Astrocyte (in vitro differentiated cells and primary cell): ENCODE data around the gene RAB6B.

ENCODE experiments used
- EZH2 ChIP-seq: IDR thresholded peaks from 2 replicates; pipeline ENCODE4 v1.6.1; 2012; ENCODE audit warnings: mild to moderate bottlenecking, low read length, inconsistent platforms; ENCODE audit not compliant: insufficient read depth
- TF ChIP-seq, protein P1 (sequence below): IDR thresholded peaks from 2 replicates; pipeline ENCODE4 v1.5.1; 2011; ENCODE audit warnings: low read depth, mild to moderate bottlenecking, inconsistent platforms, low read length, moderate library complexity; ENCODE audit not compliant: insufficient read depth

DNA sequence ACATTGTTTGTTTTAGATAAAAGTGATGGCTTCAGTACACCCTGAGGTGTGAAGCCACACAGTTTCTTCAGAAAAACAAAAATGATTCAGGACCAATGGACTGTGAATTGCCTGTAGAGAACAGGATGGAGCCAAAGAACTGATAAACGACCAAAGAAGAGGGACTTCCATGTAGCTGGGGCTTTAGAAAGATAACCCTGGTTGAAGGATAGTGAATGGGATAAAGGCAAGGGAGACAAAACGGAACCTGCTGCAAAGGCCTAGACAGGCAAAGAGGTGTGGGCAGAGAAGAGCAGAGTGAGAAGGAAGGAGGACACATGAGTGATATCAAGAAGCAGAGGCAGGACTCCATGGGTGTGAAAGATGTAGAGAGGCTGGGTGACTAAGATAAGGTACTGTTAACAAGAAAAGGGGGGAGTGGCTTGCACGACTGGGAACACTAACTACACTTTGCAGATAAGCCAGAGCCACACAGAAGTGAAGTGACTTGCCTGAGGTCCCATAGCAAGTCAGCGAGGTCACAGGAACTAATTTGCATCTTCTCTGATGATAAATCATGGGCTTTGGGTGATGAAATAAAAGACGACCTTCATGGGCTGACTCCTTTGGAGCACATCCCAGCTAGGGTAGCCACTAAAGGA lies 44.3 kb downstream of the RAB6B start:
- TF ChIP-seq, protein P1, sequence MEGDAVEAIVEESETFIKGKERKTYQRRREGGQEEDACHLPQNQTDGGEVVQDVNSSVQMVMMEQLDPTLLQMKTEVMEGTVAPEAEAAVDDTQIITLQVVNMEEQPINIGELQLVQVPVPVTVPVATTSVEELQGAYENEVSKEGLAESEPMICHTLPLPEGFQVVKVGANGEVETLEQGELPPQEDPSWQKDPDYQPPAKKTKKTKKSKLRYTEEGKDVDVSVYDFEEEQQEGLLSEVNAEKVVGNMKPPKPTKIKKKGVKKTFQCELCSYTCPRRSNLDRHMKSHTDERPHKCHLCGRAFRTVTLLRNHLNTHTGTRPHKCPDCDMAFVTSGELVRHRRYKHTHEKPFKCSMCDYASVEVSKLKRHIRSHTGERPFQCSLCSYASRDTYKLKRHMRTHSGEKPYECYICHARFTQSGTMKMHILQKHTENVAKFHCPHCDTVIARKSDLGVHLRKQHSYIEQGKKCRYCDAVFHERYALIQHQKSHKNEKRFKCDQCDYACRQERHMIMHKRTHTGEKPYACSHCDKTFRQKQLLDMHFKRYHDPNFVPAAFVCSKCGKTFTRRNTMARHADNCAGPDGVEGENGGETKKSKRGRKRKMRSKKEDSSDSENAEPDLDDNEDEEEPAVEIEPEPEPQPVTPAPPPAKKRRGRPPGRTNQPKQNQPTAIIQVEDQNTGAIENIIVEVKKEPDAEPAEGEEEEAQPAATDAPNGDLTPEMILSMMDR = no peak
- no peak for TF ChIP-seq EZH2
